ENCODE measurements around the gene DYSF. TPM values are rescaled to one million over a fixed set of nuclear protein-coding genes. Genes with fewer than 3 reads are reported as not detected.
A peak's percentile ranks its signal among the peaks of the same experiment; 100 is the strongest.

Gene DYSF
- total RNA-seq, 1 donor from 2014 or later = 37.7 TPM

DNA sequence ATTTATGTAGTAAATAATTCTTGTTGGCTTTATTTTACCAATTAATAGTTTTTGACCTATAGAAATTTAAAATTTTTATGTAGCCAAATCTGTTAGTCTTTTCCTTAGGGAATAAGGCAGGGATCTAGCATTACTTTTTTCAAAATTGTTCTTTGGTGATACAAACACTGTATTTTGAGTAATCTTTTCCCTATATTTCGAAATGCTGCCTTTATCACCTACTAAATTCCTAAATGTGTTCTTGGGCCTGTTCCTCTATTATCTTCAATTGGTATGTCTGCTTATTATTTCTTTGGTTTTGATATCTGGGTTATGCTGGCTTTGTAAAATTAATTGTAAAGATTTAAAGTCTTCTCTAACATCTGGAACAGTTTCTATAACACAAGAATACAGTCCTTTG is 87.5 kb downstream of the DYSF start:
- H3K36me3 ChIP-seq = no peaks in the 10 kb centered on the region
- peaks cover 12% of the 10 kb centered on the region for H3K4me1 ChIP-seq
- no peak overlapping the region for H3K27ac ChIP-seq
- ATAC-seq = no peak
- intact Hi-C loops (cut with DNase I) = loop anchor here (10.0 kb wide), 1 partner anchor 264 kb away; no protein-coding TSS in a partner anchor
- no peaks in the 10 kb centered on the region for H3K27me3 ChIP-seq
- DNase-seq = no peak
- no peak overlapping the region for H3K4me3 ChIP-seq
- H3K9me3 ChIP-seq = no peaks in the 10 kb centered on the region
- TF ChIP-seq, protein P1, sequence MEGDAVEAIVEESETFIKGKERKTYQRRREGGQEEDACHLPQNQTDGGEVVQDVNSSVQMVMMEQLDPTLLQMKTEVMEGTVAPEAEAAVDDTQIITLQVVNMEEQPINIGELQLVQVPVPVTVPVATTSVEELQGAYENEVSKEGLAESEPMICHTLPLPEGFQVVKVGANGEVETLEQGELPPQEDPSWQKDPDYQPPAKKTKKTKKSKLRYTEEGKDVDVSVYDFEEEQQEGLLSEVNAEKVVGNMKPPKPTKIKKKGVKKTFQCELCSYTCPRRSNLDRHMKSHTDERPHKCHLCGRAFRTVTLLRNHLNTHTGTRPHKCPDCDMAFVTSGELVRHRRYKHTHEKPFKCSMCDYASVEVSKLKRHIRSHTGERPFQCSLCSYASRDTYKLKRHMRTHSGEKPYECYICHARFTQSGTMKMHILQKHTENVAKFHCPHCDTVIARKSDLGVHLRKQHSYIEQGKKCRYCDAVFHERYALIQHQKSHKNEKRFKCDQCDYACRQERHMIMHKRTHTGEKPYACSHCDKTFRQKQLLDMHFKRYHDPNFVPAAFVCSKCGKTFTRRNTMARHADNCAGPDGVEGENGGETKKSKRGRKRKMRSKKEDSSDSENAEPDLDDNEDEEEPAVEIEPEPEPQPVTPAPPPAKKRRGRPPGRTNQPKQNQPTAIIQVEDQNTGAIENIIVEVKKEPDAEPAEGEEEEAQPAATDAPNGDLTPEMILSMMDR (IDR thresholded peaks at IDR 0.05) = no peak

DNA sequence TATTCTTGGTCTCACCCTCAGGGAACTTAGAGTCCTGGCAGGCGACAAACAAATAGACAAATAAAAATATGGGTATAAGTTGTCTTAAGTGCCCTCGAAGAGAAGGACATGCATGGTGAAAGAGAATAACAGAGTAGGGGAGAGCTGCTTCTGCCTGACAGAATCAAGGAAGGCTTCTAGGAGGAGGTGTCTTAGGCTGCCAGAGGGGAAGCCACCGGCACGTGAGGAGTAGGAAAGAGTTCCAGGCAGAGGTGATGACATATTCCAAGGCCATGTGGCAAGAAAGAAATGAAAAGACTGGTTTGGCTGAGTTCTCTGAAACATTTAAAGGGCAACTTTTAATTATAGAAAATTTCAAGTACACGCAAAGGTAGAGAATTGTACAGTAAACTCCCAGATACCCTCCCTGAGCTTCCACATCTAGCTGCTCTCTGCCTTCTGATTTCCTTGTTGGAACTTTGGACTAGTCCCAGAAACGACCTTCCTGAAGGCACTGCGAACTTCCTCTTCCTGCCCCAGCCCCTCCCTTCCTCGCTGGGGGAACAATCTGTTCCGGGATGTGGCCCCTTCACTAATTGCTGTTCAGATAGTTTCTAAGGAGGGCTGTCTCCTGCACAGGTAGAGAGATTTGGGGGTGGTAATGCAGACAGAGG is 91.7 kb downstream of the DYSF start:
- Histone ChIP-seq H3K9me3 (no peaks in the 10 kb centered on the region), H3K4me1 (peaks cover 12% of the 10 kb centered on the region), H3K27ac (peak overlapping the region; percentile 37), H3K36me3 (no peaks in the 10 kb centered on the region), H3K4me3 (peak overlapping the region; percentile 5), H3K27me3 (no peaks in the 10 kb centered on the region)
- intact Hi-C loops (cut with DNase I) = loop anchor here (5.0 to 10.0 kb wide), 2 partner anchors 260 to 607 kb away; no protein-coding TSS in a partner anchor
- DNase-seq = peak; percentile 56
- ATAC-seq = peak; percentile 60
- TF ChIP-seq, protein P1 (IDR thresholded peaks at IDR 0.05) = no peak

DNA sequence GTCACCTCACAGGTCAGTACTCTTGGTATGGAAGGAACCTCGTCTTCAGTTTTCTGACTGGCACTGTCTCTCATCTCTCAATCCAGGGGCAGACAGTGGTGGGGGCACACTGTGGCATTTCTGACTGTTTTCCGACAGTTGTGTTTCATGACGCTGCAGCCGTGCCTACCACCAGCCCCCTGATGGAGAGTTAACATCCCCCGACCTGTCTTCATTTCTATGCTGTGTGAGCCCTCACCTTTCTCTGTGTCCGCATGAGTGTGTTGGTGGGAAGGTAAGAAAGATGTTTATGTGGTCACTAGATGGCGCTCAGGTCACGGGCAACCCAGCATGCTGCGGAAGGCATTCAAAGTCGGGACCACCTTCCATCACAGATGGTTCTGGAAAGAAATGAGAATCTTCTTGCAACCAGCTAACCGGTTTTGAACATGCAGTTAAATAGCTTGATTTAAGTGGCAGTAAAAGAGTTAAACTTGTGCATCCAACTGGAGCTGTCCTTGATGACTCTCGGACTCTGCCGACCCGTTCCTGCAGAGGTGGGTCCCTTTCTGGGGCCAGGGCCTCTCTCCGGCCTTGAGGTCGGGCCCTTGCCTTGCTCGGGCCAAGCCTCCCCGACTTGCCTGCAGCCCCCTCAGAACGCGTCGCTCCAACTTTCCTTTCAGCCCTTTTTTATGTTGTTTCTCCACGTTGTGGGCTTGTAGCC is 92.4 kb downstream of the DYSF start:
- peaks cover 12% of the 10 kb centered on the region for H3K4me1 ChIP-seq
- H3K27ac ChIP-seq = peak overlapping the region; percentile 15
- peak overlapping the region; percentile 5 for H3K4me3 ChIP-seq
- ATAC-seq = peak; percentile 78
- TF ChIP-seq, protein P1 (IDR thresholded peaks at IDR 0.05) = peak; percentile 65
- H3K9me3 ChIP-seq = no peaks in the 10 kb centered on the region
- intact Hi-C loops (cut with DNase I) = loop anchor here (5.0 to 10.0 kb wide), 2 partner anchors 259 to 607 kb away; no protein-coding TSS in a partner anchor
- DNase-seq = peak; percentile 49
- no peaks in the 10 kb centered on the region for H3K27me3 ChIP-seq
- no peaks in the 10 kb centered on the region for H3K36me3 ChIP-seq

DNA sequence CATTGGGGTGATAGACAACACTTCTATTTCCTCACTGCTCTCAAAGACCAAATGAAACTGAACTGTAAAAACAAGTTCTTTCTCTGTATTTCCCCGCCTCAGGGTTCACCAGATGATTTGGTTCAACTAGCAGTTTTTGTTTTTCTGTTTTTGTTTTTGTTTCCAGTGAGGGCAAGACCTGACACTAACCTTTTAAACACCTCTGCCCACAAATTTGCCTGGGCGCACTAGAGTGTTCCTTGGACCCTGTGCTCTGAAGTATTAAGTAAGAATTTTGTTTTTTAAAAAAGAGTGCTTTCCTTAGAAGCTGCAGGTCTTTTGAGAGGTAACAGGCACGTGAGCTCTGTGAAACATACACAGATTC is 92.9 kb downstream of the DYSF start:
- H3K27me3 ChIP-seq = no peaks in the 10 kb centered on the region
- no peak for DNase-seq
- intact Hi-C loops (cut with DNase I) = loop anchor here (5.0 to 10.0 kb wide), 2 partner anchors 259 to 606 kb away; no protein-coding TSS in a partner anchor
- no peak overlapping the region for H3K27ac ChIP-seq
- ATAC-seq = no peak
- TF ChIP-seq, protein P1 (IDR thresholded peaks at IDR 0.05) = no peak
- H3K36me3 ChIP-seq = no peaks in the 10 kb centered on the region
- H3K4me3 ChIP-seq = no peak overlapping the region
- H3K4me1 ChIP-seq = peaks cover 12% of the 10 kb centered on the region
- no peaks in the 10 kb centered on the region for H3K9me3 ChIP-seq

DNA sequence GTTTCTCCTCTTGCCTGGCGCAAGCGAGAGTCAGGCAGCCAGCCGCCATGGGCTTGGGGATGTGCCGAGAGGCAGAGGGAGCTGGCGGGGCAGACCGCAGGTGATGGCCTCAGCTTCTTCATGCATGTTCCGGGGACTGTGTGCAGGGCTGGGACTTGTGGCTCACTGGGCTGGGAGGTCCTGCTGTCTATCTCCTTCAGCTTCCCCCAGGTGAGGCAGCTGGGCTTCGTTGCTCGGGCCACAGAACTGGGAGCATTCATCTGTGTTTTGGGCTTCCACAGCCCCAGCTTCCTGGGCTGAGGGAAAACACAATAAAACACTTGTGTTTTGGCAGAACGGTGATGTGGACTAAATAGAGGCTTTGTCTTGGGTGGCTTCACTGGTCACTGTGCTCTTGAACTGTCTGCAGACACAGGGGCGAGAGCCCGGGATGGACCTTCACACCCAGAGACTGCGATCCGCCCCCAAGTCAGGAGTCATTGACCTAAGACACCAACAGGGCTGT is 93.5 kb downstream of the DYSF start:
- H3K9me3 ChIP-seq = no peaks in the 10 kb centered on the region
- peaks cover 12% of the 10 kb centered on the region for H3K4me1 ChIP-seq
- H3K27ac ChIP-seq = no peak overlapping the region
- no peak for ATAC-seq
- DNase-seq = peak; percentile 57
- no peak overlapping the region for H3K4me3 ChIP-seq
- H3K36me3 ChIP-seq = no peaks in the 10 kb centered on the region
- intact Hi-C loops (cut with DNase I) = loop anchor here (5.0 to 10.0 kb wide), 2 partner anchors 258 to 605 kb away; no protein-coding TSS in a partner anchor
- no peaks in the 10 kb centered on the region for H3K27me3 ChIP-seq
- TF ChIP-seq, protein P1 (IDR thresholded peaks at IDR 0.05) = no peak
